Dendritic cell treated with granulocyte-macrophage colony-stimulating factor and Interleukin-4, amounts not matched to agents 40 ng/mL and 50 ng/mL, for 4 days (primary cell): ENCODE measurements around the gene LGR6.

Experiments
- H3K27ac Mint-ChIP-seq: one replicate; pipeline ENCODE4 v1.8.0; 2022; ENCODE audit warnings: mild to moderate bottlenecking, mixed read lengths
- H3K27me3 Mint-ChIP-seq: one replicate; pipeline ENCODE4 v1.8.0; 2022; ENCODE audit warnings: mild to moderate bottlenecking, mixed read lengths
- H3K36me3 Mint-ChIP-seq: one replicate; pipeline ENCODE4 v1.8.0; 2022; ENCODE audit warnings: low read depth, mixed read lengths
- H3K4me1 Mint-ChIP-seq: one replicate; pipeline ENCODE4 v1.8.0; 2022; ENCODE audit warnings: low read depth, mixed read lengths
- H3K4me3 Mint-ChIP-seq: one replicate; pipeline ENCODE4 v1.8.0; 2022; ENCODE audit warnings: mild to moderate bottlenecking, moderate library complexity, mixed read lengths
- H3K9me3 Mint-ChIP-seq: one replicate; pipeline ENCODE4 v1.8.0; 2022; ENCODE audit warnings: mixed read lengths
- intact Hi-C: fragments of 100-400 bp; cut with micrococcal nuclease; formaldehyde crosslinking; loops from one replicate; pipeline ENCODE4 v1.15.0; 2022

Gene LGR6

GRCh38 chr1:202205523-202206190 is 12.1 kb downstream of the LGR6 start:
- intact Hi-C loops: no loop called here
- Mint-ChIP-seq H3K4me3 (no peak overlapping the region), H3K36me3 (no peaks in the 10 kb centered on the region), H3K27ac (no peak overlapping the region), H3K9me3 (no peaks in the 10 kb centered on the region), H3K27me3 (peaks cover 24% of the 10 kb centered on the region), H3K4me1 (no peaks in the 10 kb centered on the region)

GRCh38 chr1:202207292-202207691 is 13.7 kb downstream of the LGR6 start:
- H3K4me3 Mint-ChIP-seq: no peak overlapping the region
- intact Hi-C loops: no loop called here
- H3K4me1 Mint-ChIP-seq: no peaks in the 10 kb centered on the region
- no peaks in the 10 kb centered on the region for H3K36me3 Mint-ChIP-seq
- H3K9me3 Mint-ChIP-seq: no peaks in the 10 kb centered on the region
- peaks cover 22% of the 10 kb centered on the region for H3K27me3 Mint-ChIP-seq
- H3K27ac Mint-ChIP-seq: no peak overlapping the region

DNA sequence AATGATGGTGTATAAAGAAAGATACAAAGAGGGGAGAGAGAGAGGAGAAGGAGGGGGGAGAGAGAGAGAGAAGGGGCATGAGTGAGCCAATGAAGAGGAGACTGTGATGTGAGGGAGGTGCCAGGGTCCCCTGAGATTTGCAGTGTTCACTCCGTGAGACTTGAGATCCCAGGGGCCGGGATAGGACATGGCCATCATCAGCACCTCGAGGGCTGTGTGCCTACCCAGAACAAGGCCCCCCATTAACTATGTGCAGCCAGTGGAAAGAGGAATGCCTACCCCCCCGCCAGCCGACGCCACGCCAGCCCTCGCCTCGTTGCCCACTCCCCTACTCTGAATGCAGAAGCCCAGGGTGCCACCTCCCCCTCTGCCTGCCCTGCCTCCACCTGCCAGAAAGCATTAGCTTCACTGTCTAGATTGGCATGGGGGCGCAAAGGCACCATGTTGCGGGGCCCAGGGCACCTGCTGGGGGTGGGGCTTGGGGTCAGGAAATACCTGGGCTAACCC is 14.8 kb downstream of the LGR6 start:
- no peaks in the 10 kb centered on the region for H3K36me3 Mint-ChIP-seq
- intact Hi-C loops: no loop called here
- no peak overlapping the region for H3K4me3 Mint-ChIP-seq

GRCh38 chr1:202210385-202210784 is 16.8 kb downstream of the LGR6 start:
- intact Hi-C loops: no loop called here
- H3K9me3 Mint-ChIP-seq: no peaks in the 10 kb centered on the region
- H3K36me3 Mint-ChIP-seq: no peaks in the 10 kb centered on the region
- peaks cover 50% of the 10 kb centered on the region for H3K27me3 Mint-ChIP-seq
- H3K4me1 Mint-ChIP-seq: peaks cover 5% of the 10 kb centered on the region
- no peak overlapping the region for H3K4me3 Mint-ChIP-seq
- no peak overlapping the region for H3K27ac Mint-ChIP-seq

More for the DNA sequence above, 14.8 kb downstream of the LGR6 start:
- Mint-ChIP-seq H3K27ac (no peak overlapping the region), H3K9me3 (no peaks in the 10 kb centered on the region), H3K27me3 (peaks cover 30% of the 10 kb centered on the region), H3K4me1 (no peaks in the 10 kb centered on the region)

DNA sequence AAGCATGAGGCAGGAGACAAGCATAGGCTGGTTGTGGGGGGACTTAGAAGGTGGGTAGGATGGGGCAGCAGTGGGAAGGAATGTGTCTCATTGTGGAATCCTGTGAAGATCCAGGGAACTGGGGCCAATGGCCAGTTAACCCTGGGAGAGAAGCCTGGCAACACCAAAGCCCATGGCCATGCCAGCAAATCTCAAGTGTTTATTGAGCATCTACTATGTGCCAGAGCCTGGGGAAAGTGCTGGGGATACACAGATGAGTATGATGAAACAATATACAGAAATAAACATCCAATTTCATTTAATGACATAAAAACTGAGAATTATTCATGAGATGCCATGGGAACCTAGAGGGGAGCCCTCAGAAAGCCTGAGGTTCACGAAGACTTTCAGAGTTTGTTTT is 17.4 kb downstream of the LGR6 start:
- H3K27me3 Mint-ChIP-seq: peaks cover 56% of the 10 kb centered on the region
- no peaks in the 10 kb centered on the region for H3K36me3 Mint-ChIP-seq
- no peak overlapping the region for H3K27ac Mint-ChIP-seq
- intact Hi-C loops: no loop called here
- H3K4me3 Mint-ChIP-seq: no peak overlapping the region
- peaks cover 5% of the 10 kb centered on the region for H3K4me1 Mint-ChIP-seq
- no peaks in the 10 kb centered on the region for H3K9me3 Mint-ChIP-seq

GRCh38 chr1:202212787-202213186 is 19.2 kb downstream of the LGR6 start:
- no peaks in the 10 kb centered on the region for H3K36me3 Mint-ChIP-seq
- H3K27me3 Mint-ChIP-seq: peaks cover 64% of the 10 kb centered on the region
- no peak overlapping the region for H3K4me3 Mint-ChIP-seq
- no peaks in the 10 kb centered on the region for H3K9me3 Mint-ChIP-seq
- H3K4me1 Mint-ChIP-seq: peaks cover 5% of the 10 kb centered on the region
- H3K27ac Mint-ChIP-seq: no peak overlapping the region
- intact Hi-C loops: no loop called here

DNA sequence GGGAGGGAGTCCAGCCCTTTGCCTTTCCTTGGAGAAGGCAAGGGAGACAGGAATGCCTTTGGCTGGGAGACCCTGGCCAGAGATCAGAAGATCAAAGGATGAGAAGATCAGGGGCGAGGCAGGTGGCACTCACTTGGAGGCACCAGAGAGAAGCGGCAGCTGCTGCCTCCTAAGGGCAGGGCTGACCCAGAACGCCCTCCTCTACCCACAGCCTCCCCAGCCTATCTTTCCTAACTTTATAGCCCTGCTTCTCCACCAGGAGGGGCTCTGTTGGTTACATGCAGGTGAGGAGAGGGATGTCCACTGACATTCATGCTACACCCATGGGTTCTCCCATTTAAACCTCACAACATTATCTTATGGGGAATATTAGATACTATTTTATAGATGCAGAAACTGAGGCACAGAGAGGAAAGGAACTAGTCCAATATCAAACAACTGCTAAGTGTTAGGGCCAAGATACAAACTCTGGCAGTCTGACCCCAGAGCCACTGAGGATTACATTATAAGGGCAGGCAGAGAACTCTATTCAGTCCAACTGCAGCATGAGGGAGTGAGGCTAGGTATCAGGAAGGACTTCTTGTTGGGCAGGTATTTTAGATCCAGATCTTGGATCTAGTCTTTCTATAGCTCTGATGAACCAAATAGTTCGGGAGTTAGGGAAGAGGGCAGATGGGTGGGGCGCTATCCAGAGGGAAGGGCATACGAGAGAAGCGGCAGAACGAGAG is 19.9 kb downstream of the LGR6 start:
- intact Hi-C loops: no loop called here
- H3K9me3 Mint-ChIP-seq: no peaks in the 10 kb centered on the region
- peaks cover 60% of the 10 kb centered on the region for H3K27me3 Mint-ChIP-seq
- H3K4me3 Mint-ChIP-seq: no peak overlapping the region
- H3K4me1 Mint-ChIP-seq: peaks cover 5% of the 10 kb centered on the region
- H3K27ac Mint-ChIP-seq: no peak overlapping the region
- H3K36me3 Mint-ChIP-seq: no peaks in the 10 kb centered on the region

DNA sequence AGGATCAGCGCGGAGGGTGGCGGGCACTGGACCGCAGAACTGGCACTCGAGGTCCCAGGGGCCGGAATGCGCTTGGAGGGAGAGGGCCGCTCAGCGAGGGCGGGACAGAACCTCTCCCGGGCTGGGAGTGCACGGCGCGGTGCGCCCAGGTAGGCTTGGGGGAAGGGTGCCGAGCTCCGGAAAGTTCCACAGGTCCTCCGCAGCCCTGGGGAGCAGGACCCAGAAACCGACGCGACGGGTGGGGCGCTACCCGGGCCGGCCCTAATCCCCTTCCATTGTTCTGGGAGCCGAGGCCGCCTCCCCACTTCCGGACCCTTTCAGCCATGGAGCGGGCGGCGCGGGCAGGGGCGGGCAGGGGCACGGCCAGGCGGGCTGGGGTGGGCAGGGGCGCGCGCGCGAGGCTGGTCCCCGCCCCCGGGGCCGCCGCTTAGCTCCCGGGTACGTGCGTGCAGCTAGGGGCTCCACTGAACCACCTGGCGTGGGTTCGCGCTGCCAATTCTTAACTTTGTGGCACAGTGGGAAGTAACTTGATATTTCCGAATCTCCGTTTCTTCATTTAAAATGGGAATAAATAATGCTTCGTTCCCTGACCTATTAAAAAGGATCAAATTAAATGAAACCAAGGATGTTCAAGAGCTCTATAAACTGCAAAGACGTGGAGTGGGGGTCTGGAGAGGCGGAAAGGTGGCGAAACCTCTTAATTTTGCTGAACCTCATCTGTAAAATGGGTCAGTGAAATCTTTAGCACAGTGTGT is 20.7 kb downstream of the LGR6 start:
- Mint-ChIP-seq H3K9me3 (no peaks in the 10 kb centered on the region), H3K4me3 (no peak overlapping the region), H3K27ac (no peak overlapping the region), H3K36me3 (no peaks in the 10 kb centered on the region), H3K4me1 (peaks cover 5% of the 10 kb centered on the region), H3K27me3 (peaks cover 63% of the 10 kb centered on the region)
- intact Hi-C loops: no loop called here

GRCh38 chr1:202215472-202216130 is 22.0 kb downstream of the LGR6 start:
- intact Hi-C loops: no loop called here
- no peak overlapping the region for H3K4me3 Mint-ChIP-seq
- peaks cover 5% of the 10 kb centered on the region for H3K4me1 Mint-ChIP-seq

GRCh38 chr1:202216691-202217090 is 23.1 kb downstream of the LGR6 start:
- Mint-ChIP-seq H3K36me3 (no peaks in the 10 kb centered on the region), H3K27ac (no peak overlapping the region), H3K9me3 (no peaks in the 10 kb centered on the region), H3K4me1 (peaks cover 5% of the 10 kb centered on the region), H3K27me3 (peaks cover 55% of the 10 kb centered on the region), H3K4me3 (no peak overlapping the region)
- intact Hi-C loops: no loop called here

More at GRCh38 chr1:202215472-202216130, 22.0 kb downstream of the LGR6 start:
- Mint-ChIP-seq H3K9me3 (no peaks in the 10 kb centered on the region), H3K27ac (no peak overlapping the region), H3K27me3 (peaks cover 59% of the 10 kb centered on the region), H3K36me3 (no peaks in the 10 kb centered on the region)

DNA sequence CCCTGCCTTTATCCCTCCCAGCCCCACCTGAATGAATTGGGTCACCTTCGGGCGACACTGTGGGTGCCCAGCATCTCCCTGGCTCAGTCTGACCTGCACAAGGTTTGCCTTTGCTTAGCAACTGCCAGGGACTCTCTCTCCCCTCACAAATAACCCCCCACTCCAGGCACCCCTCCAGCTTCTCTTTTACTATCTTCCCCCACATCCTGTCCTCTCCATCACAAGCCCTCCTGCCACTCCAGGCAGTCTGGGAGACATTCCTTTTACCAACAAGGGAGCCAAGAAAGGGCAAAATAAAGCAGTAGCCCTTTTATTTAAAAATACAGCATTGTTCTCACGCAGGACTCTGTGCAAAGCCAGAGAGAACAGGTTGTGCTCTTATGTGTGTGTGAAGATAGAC is 23.9 kb downstream of the LGR6 start:
- Mint-ChIP-seq H3K36me3 (no peaks in the 10 kb centered on the region), H3K4me3 (no peak overlapping the region), H3K4me1 (peaks cover 5% of the 10 kb centered on the region), H3K27ac (no peak overlapping the region), H3K27me3 (peaks cover 48% of the 10 kb centered on the region), H3K9me3 (no peaks in the 10 kb centered on the region)
- intact Hi-C loops: no loop called here

DNA sequence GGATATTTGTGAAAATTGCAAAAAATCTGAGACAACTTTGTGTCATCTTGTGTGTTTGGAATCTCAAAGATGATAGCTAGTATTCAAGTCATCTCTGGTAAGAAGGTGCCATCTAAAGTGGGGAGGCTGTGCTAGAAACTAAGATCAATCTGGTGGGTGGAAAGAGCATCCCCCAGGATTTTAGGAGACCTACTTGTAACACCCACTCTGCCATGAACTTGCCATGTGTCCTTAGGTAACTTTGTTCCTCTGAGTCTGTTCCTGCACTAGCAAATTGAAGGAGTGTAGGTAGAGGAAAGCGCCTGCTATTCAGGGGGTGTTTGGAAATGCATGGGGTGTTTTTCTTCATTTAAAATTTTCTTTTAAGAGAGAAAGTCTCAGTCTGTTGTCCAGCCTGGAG is 24.4 kb downstream of the LGR6 start:
- Mint-ChIP-seq H3K36me3 (no peaks in the 10 kb centered on the region), H3K27ac (no peak overlapping the region), H3K4me1 (peaks cover 5% of the 10 kb centered on the region), H3K9me3 (no peaks in the 10 kb centered on the region), H3K4me3 (no peak overlapping the region), H3K27me3 (peaks cover 43% of the 10 kb centered on the region)
- intact Hi-C loops: no loop called here

DNA sequence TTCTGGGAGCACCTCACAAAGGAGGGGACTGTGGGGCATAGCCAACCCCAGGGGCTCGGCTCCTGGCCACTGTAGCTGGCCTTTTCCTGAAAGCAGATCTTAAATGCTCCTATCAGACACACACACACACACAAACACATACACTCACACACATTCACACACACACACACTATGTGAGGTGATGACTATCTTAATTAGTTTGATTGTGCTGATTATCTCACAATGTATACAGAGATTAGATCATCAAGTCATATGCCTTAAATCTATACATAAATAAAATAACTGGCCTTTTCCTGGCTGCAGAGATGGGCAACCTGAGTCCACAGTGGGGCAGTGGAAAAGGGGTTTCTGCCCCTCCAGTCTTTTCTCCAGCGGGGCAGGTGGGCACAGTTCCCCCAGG is 27.1 kb downstream of the LGR6 start:
- intact Hi-C loops: no loop called here
- Mint-ChIP-seq H3K27ac (no peak overlapping the region), H3K4me1 (no peaks in the 10 kb centered on the region), H3K9me3 (no peaks in the 10 kb centered on the region), H3K4me3 (no peak overlapping the region), H3K27me3 (peaks cover 17% of the 10 kb centered on the region), H3K36me3 (no peaks in the 10 kb centered on the region)
